GM12878 (cell line): ENCODE data around the gene XRCC4. TPM values are rescaled to one million over a fixed set of nuclear protein-coding genes. Genes with fewer than 3 reads are reported as not detected.

ENCODE experiments used
- CBFB ChIP-seq: IDR thresholded peaks from 2 replicates; pipeline ENCODE4 v1.6.1; 2016; ENCODE audit warnings: antibody characterized with exemption, low read depth
- CREM ChIP-seq: IDR thresholded peaks from 2 replicates; pipeline ENCODE4 v1.6.1; 2014; ENCODE audit warnings: antibody characterized with exemption, low read depth
- DPF2 ChIP-seq: fragments of 450-650 bp; IDR thresholded peaks from 2 replicates; pipeline ENCODE4 v1.6.1; 2017; ENCODE audit warnings: mild to moderate bottlenecking
- EED ChIP-seq: sonication (generic); IDR thresholded peaks from 2 replicates; pipeline ENCODE4 v1.6.1; 2016; ENCODE audit warnings: antibody characterized with exemption, low read depth
- EZH2 ChIP-seq: IDR thresholded peaks from 2 replicates; pipeline ENCODE4 v1.6.1; 2012; ENCODE audit warnings: low read depth, mild to moderate bottlenecking, control low read depth, inconsistent platforms, low read length, borderline replicate concordance; ENCODE audit not compliant: control insufficient read depth
- GATAD2B ChIP-seq: fragments of 450-650 bp; conservative IDR thresholded peaks from 2 replicates; pipeline ENCODE4 v1.6.1; 2017; ENCODE audit warnings: low read depth, mild to moderate bottlenecking, moderate library complexity
- HCFC1 ChIP-seq: fragments of 150-350 bp; IDR thresholded peaks from 2 replicates; pipeline ENCODE4 v1.6.1; 2014; ENCODE audit warnings: low read length
- LARP7 ChIP-seq: fragments of 450-650 bp; IDR thresholded peaks from 2 replicates; pipeline ENCODE4 v1.6.1; 2017; ENCODE audit warnings: mild to moderate bottlenecking
- MEF2A ChIP-seq: IDR thresholded peaks from 2 replicates; pipeline ENCODE4 v1.6.1; 2011; ENCODE audit warnings: low read depth, mild to moderate bottlenecking, low read length, moderate library complexity; ENCODE audit not compliant: insufficient read depth
- MTA2 ChIP-seq: fragments of 450-650 bp; IDR thresholded peaks from 2 replicates; pipeline ENCODE4 v1.6.1; 2016; ENCODE audit warnings: low read depth, mild to moderate bottlenecking, moderate library complexity
- NFYA ChIP-seq: IDR thresholded peaks from 2 replicates; pipeline ENCODE4 v1.6.1; 2011; ENCODE audit warnings: low read depth, mild to moderate bottlenecking, low read length, improper control_type of control experiment, borderline replicate concordance
- NR2F1 ChIP-seq: fragments of 450-650 bp; conservative IDR thresholded peaks from 2 replicates; pipeline ENCODE4 v1.6.1; 2017; ENCODE audit warnings: mild to moderate bottlenecking
- NRF1 ChIP-seq: conservative IDR thresholded peaks from 2 replicates; pipeline ENCODE4 v1.6.1; 2011; ENCODE audit warnings: mild to moderate bottlenecking, low read depth, low read length, improper control_type of control experiment
- PAX8 ChIP-seq: fragments of 450-650 bp; IDR thresholded peaks from 2 replicates; pipeline ENCODE4 v1.6.1; 2017; ENCODE audit warnings: mild to moderate bottlenecking, moderate library complexity
- RAD21 ChIP-seq: IDR thresholded peaks from 2 replicates; pipeline ENCODE4 v1.6.1; 2011; ENCODE audit warnings: mild to moderate bottlenecking, low read depth, low read length, moderate library complexity; ENCODE audit not compliant: insufficient read depth
- SRF ChIP-seq, 2 experiments: IDR thresholded peaks; 2 replicates each; pipeline ENCODE4 v1.6.1; 2011; ENCODE audit warnings: low read depth in 2 of 2, low read length in 2 of 2, mild to moderate bottlenecking in 1 of 2, moderate library complexity in 1 of 2
- TAF1 ChIP-seq: IDR thresholded peaks from 2 replicates; pipeline ENCODE4 v1.6.1; 2011; ENCODE audit warnings: mild to moderate bottlenecking, low read depth, low read length, borderline replicate concordance
- USF2 ChIP-seq: IDR thresholded peaks from 2 replicates; pipeline ENCODE4 v1.6.1; 2011; ENCODE audit warnings: low read depth, low read length, improper control_type of control experiment, borderline replicate concordance
- YBX1 ChIP-seq: fragments of 450-650 bp; IDR thresholded peaks from 2 replicates; pipeline ENCODE4 v1.6.1; 2016; ENCODE audit warnings: antibody characterized with exemption
- ZBED1 ChIP-seq: IDR thresholded peaks from 2 replicates; pipeline ENCODE4 v1.6.1; 2016; ENCODE audit warnings: borderline replicate concordance
- ZNF274 ChIP-seq: IDR thresholded peaks from one replicate; pipeline ENCODE4 v1.8.0; 2011; ENCODE audit not compliant: insufficient read length, insufficient read depth
- ZZZ3 ChIP-seq: IDR thresholded peaks from 2 replicates; pipeline ENCODE4 v1.6.1; 2011; ENCODE audit warnings: low read depth; ENCODE audit not compliant: control insufficient read depth, insufficient read length
- polyA plus RNA-seq, 11 experiments: library from polyadenylated mRNA; depleted of rRNA in 4 of 11; unstranded in 6 of 11; stranded (reverse) in 5 of 11; fragments of >200 nt; fragmentation: Nextera tagmentation in 4 of 11; fragmentation: Illumina TruSeq in 1 of 11; extraction: Ambion mirVana in 4 of 11; extraction: Trizol in 1 of 11; gene quantifications; 1 replicate in 1 of 11; 2 replicates in 10 of 11; pipeline versions ENCODE4 v1.2.1 to v1.2.3, GENCODE V29; 2011 to 2016; ENCODE audit warnings: inconsistent platforms in 2 of 11, missing spikeins in 2 of 11, low read depth in 1 of 11
- total RNA-seq, 4 experiments: library from RNA; depleted of rRNA in 3 of 4; stranded (reverse); fragments of >200 nt in 3 of 4; fragmentation: Illumina TruSeq in 1 of 4; extraction: Trizol in 1 of 4; gene quantifications; 2 replicates each; pipeline versions ENCODE4 v1.2.1 to v1.2.3, GENCODE V29; 2013 to 2021
- TF ChIP-seq, protein P1 (sequence below): fragments of 450-650 bp; formaldehyde crosslinking; IDR thresholded peaks from 2 replicates; pipeline ENCODE4 v1.4.0; 2020; ENCODE audit warnings: mild to moderate bottlenecking, moderate library complexity
- TF ChIP-seq, protein P2 (sequence below): fragments of 450-650 bp; IDR thresholded peaks from 2 replicates; pipeline ENCODE4 v1.6.1; 2017; ENCODE audit warnings: mild to moderate bottlenecking

XRCC4 gene
- total and polyA plus RNA-seq, 10 of the 15 experiments (the other 5 are each of a cell fraction or from before 2014, with no cell fraction given), result 12.1 to 53.6 (median 25.8) TPM

DNA sequence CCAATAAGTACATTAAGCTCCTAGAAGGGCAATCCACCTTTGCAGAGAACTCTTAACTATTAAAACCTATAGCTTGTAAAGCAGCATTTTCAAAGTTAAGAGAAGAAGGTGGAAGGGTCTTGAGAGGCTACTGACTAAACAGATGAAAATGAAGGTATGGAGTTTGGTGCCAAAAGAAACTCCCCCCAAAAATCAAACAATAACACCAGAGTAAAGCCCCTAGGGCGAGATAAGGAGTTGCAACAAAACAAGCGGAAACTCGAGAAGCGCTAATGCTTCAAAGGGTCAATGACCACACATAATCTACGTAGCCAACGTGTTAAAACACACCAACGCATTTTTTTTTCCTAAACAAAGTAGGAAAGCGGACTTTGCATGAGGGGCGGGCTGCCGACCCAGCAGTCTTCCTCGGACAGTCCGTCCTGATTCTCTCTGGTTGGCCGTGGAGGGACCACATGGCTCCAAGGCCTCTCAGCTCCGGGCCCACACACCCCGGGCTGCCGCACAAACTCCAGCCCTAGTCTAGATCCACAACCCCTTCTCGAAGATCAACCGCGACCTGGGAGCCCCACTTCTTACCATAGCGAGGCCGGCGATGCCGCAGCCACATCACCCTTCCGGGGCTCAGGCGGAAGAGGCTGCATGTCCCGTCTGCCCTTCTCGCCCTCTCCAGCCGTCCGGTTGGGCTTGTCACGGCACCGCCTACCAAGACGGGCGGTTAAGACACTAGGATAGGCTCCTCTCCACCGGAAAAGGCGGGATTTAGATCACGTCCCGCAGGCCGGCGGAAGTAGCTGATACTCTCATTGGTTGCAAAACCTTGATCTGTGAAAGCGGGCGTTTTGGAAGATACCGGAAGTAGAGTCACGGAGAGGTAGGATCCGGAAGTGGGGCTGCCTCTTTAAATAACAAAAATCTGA lies at the start of gene XRCC4, which contains the start of gene TMEM167A (continued):
- peak; percentile 13; the same call in 1 of the 2 replicates for TF ChIP-seq NFYA
- peak; percentile 43 for TF ChIP-seq CREM
- no peak for TF ChIP-seq EED
- TF ChIP-seq USF2, result no peak; the same call in 1 of the 2 replicates
- TF ChIP-seq MEF2A, result peak; percentile 4; the same call in 1 of the 2 replicates
- TF ChIP-seq PAX8, result peak; percentile 60; the same call in 1 of the 2 replicates
- TF ChIP-seq GATAD2B, result peak; percentile 51
- TF ChIP-seq TAF1, result peak; percentile 88
- 0 out of 2 replicates have a peak, but pooled peaks have one; percentile 9 for TF ChIP-seq ZBED1
- no peak for TF ChIP-seq NRF1
- peak; percentile 52 for TF ChIP-seq HCFC1
- TF ChIP-seq, protein P1, sequence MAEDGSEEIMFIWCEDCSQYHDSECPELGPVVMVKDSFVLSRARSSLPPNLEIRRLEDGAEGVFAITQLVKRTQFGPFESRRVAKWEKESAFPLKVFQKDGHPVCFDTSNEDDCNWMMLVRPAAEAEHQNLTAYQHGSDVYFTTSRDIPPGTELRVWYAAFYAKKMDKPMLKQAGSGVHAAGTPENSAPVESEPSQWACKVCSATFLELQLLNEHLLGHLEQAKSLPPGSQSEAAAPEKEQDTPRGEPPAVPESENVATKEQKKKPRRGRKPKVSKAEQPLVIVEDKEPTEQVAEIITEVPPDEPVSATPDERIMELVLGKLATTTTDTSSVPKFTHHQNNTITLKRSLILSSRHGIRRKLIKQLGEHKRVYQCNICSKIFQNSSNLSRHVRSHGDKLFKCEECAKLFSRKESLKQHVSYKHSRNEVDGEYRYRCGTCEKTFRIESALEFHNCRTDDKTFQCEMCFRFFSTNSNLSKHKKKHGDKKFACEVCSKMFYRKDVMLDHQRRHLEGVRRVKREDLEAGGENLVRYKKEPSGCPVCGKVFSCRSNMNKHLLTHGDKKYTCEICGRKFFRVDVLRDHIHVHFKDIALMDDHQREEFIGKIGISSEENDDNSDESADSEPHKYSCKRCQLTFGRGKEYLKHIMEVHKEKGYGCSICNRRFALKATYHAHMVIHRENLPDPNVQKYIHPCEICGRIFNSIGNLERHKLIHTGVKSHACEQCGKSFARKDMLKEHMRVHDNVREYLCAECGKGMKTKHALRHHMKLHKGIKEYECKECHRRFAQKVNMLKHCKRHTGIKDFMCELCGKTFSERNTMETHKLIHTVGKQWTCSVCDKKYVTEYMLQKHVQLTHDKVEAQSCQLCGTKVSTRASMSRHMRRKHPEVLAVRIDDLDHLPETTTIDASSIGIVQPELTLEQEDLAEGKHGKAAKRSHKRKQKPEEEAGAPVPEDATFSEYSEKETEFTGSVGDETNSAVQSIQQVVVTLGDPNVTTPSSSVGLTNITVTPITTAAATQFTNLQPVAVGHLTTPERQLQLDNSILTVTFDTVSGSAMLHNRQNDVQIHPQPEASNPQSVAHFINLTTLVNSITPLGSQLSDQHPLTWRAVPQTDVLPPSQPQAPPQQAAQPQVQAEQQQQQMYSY, result no peak
- no peak for TF ChIP-seq DPF2
- TF ChIP-seq ZNF274, result no peak
- TF ChIP-seq ZZZ3, result no peak
- TF ChIP-seq MTA2, result no peak
- TF ChIP-seq LARP7, result no peak
- TF ChIP-seq, protein P2, sequence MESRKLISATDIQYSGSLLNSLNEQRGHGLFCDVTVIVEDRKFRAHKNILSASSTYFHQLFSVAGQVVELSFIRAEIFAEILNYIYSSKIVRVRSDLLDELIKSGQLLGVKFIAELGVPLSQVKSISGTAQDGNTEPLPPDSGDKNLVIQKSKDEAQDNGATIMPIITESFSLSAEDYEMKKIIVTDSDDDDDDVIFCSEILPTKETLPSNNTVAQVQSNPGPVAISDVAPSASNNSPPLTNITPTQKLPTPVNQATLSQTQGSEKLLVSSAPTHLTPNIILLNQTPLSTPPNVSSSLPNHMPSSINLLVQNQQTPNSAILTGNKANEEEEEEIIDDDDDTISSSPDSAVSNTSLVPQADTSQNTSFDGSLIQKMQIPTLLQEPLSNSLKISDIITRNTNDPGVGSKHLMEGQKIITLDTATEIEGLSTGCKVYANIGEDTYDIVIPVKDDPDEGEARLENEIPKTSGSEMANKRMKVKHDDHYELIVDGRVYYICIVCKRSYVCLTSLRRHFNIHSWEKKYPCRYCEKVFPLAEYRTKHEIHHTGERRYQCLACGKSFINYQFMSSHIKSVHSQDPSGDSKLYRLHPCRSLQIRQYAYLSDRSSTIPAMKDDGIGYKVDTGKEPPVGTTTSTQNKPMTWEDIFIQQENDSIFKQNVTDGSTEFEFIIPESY, result no peak
- peak; percentile 6; the same call in 1 of the 2 replicates for TF ChIP-seq RAD21
- TF ChIP-seq EZH2, result no peak
- no peak for TF ChIP-seq YBX1
- TF ChIP-seq SRF (IDR thresholded peaks at IDR 0.05; ENCODE audit: low read depth in 2 of 2, low read length in 2 of 2), result no peak; a peak in 1 of 4 replicates
- TF ChIP-seq NR2F1, result peak; percentile 12; the same call in 1 of the 2 replicates
- peak; percentile 83; the same call in 1 of the 2 replicates for TF ChIP-seq CBFB
